ENCODE measurements around the gene RTCA.

GRCh38 chr1:100279358-100279923 is 13.4 kb downstream of the RTCA start:
- TF ChIP-seq, protein P1, sequence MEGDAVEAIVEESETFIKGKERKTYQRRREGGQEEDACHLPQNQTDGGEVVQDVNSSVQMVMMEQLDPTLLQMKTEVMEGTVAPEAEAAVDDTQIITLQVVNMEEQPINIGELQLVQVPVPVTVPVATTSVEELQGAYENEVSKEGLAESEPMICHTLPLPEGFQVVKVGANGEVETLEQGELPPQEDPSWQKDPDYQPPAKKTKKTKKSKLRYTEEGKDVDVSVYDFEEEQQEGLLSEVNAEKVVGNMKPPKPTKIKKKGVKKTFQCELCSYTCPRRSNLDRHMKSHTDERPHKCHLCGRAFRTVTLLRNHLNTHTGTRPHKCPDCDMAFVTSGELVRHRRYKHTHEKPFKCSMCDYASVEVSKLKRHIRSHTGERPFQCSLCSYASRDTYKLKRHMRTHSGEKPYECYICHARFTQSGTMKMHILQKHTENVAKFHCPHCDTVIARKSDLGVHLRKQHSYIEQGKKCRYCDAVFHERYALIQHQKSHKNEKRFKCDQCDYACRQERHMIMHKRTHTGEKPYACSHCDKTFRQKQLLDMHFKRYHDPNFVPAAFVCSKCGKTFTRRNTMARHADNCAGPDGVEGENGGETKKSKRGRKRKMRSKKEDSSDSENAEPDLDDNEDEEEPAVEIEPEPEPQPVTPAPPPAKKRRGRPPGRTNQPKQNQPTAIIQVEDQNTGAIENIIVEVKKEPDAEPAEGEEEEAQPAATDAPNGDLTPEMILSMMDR (IDR thresholded peaks at IDR 0.05; ENCODE audit: poor library complexity, severe bottlenecking): no peak
- TF ChIP-seq TAF1 (IDR thresholded peaks at IDR 0.05; ENCODE audit: low read depth): no peak
- TF ChIP-seq EP300 (conservative IDR thresholded peaks at IDR 0.05; ENCODE audit: poor library complexity, severe bottlenecking): no peak
- no peak for TF ChIP-seq SMC3 (conservative IDR thresholded peaks at IDR 0.05; ENCODE audit: poor library complexity)
- TF ChIP-seq REST (IDR thresholded peaks at IDR 0.05; ENCODE audit: borderline replicate concordance): no peak
- no peak for TF ChIP-seq MXI1 (conservative IDR thresholded peaks at IDR 0.05; ENCODE audit: poor library complexity, severe bottlenecking)
- no peak for TF ChIP-seq EZH2 (IDR thresholded peaks at IDR 0.05; ENCODE audit: borderline replicate concordance, insufficient read depth, low read length, poor library complexity, severe bottlenecking)
- no peak for TF ChIP-seq POLR2AphosphoS5 (IDR thresholded peaks at IDR 0.05)

Data from neural cell (in vitro differentiated cells).